ENCODE measurements around the gene TMEM255B.

GRCh38 chr13:113798200-113798811 is 39.3 kb downstream of the TMEM255B start:
- TF ChIP-seq CTCF (IDR thresholded peaks at IDR 0.05; ENCODE audit: extremely low read depth in 1 of 2, insufficient read depth in 1 of 2, low read depth in 1 of 2, low read length in 2 of 2): no peak
- no peak for TF ChIP-seq GATA2 (IDR thresholded peaks at IDR 0.05; ENCODE audit: insufficient read depth, insufficient read length, low read depth, low read length)
- TF ChIP-seq POLR2AphosphoS5 (IDR thresholded peaks at IDR 0.05; ENCODE audit: insufficient read depth, low read depth, low read length): no peak
- TF ChIP-seq POLR2A (IDR thresholded peaks at IDR 0.05; ENCODE audit: low read depth, low read length): no peak
- TF ChIP-seq EZH2 (IDR thresholded peaks at IDR 0.05; ENCODE audit: borderline replicate concordance, low read depth, low read length, severe bottlenecking): no peak
- no peak for TF ChIP-seq JUN (IDR thresholded peaks at IDR 0.05; ENCODE audit: borderline replicate concordance, insufficient read depth, insufficient read length, low read depth)
- TF ChIP-seq FOS (IDR thresholded peaks at IDR 0.05; ENCODE audit: borderline replicate concordance, insufficient read depth, low read length): no peak
- TF ChIP-seq MYC (IDR thresholded peaks at IDR 0.05; ENCODE audit: low read depth, low read length): no peak
- TF ChIP-seq MAX (IDR thresholded peaks at IDR 0.05; ENCODE audit: insufficient read depth, insufficient read length): no peak
